Measurements from ENCODE around the gene AFAP1.

AFAP1 gene

DNA sequence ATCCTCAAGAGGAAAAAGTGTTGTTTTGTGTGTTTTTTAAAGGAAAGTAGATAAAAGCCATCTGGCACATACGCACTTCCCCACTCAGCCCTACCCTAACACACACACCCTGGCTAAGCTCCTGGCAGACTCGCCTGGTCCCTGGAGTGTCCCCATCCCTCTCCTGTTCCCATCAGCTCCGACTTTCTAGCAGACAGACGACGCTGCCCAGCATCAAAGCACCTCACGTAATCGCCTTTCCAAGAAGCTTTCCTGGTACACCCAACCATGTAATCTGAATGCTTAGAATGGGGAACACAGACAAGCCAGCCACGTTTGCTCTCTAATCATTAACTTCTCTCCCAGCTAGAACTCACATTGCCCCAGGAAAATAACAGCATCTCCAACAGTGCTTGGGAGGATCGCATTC, 116.2 kb downstream of the AFAP1 start:
- Histone ChIP-seq H3K4me3 (ENCODE audit: low read depth in 1 of 2, low read length in 1 of 2) (no peak overlapping the region), H3K27ac (no peak overlapping the region), H3K36me3 (peaks cover 22% of the 10 kb centered on the region), H3K27me3 (no peaks in the 10 kb centered on the region), H3K9me3 (no peaks in the 10 kb centered on the region), H3K4me1 (ENCODE audit: control insufficient read depth in 1 of 2, insufficient read depth in 1 of 2, low read depth in 1 of 2, low read length in 1 of 2) (peaks cover 6 to 8% of the 10 kb centered on the region in 2 experiments)
- TF ChIP-seq, protein P1, sequence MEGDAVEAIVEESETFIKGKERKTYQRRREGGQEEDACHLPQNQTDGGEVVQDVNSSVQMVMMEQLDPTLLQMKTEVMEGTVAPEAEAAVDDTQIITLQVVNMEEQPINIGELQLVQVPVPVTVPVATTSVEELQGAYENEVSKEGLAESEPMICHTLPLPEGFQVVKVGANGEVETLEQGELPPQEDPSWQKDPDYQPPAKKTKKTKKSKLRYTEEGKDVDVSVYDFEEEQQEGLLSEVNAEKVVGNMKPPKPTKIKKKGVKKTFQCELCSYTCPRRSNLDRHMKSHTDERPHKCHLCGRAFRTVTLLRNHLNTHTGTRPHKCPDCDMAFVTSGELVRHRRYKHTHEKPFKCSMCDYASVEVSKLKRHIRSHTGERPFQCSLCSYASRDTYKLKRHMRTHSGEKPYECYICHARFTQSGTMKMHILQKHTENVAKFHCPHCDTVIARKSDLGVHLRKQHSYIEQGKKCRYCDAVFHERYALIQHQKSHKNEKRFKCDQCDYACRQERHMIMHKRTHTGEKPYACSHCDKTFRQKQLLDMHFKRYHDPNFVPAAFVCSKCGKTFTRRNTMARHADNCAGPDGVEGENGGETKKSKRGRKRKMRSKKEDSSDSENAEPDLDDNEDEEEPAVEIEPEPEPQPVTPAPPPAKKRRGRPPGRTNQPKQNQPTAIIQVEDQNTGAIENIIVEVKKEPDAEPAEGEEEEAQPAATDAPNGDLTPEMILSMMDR (IDR thresholded peaks at IDR 0.05), result no peak

DNA sequence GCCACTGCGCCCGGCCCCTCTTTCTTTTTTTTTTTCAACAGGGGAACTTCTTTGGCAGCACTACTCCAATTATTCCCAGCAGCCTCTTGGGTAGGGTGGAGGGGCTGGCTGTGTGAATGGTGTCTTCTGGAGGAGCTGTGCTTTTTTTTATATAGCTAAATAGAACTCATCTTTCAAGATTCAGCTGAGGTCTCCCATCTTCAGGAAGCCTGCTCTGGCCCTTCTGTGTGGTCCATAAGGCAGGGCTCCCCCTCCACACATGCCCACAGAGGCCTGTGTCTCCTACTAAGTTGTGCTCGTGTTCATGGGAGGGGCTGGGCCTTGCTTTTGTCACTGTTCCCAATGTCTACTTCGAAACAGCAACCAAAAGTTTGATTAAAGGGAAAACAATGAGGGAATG, 116.8 kb downstream of the AFAP1 start:
- Histone ChIP-seq H3K27ac (no peak overlapping the region), H3K4me3 (ENCODE audit: low read depth in 1 of 2, low read length in 1 of 2) (no peak overlapping the region)

DNA sequence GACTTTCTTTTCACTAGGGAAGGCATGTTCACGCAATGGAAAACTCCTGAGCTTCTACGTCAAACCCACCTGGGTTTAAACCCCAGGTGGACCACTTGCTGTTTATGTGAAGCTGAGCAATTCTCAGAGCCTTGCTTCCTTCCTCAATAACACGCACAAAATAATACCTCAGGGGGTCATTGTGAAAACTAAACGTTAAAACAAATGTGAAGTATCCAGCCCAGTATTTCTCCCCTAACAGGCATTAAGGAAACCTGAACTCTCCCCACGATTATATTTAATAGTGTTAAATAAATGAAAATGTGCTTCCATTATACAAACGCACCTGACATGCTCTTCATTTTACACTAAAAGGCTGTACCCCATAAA, 117.5 kb downstream of the AFAP1 start:
- no peak overlapping the region for H3K27ac ChIP-seq
- H3K4me1 ChIP-seq (ENCODE audit: control insufficient read depth in 1 of 2, insufficient read depth in 1 of 2, low read depth in 1 of 2, low read length in 1 of 2), result no peaks in the 10 kb centered on the region
- TF ChIP-seq, protein P1 (IDR thresholded peaks at IDR 0.05), result no peak
- peaks cover 29% of the 10 kb centered on the region for H3K36me3 ChIP-seq
- no peaks in the 10 kb centered on the region for H3K27me3 ChIP-seq
- no peaks in the 10 kb centered on the region for H3K9me3 ChIP-seq
- H3K4me3 ChIP-seq (ENCODE audit: low read depth in 1 of 2, low read length in 1 of 2), result no peak overlapping the region

More for the DNA sequence above, 116.8 kb downstream of the AFAP1 start:
- Histone ChIP-seq H3K4me1 (ENCODE audit: control insufficient read depth in 1 of 2, insufficient read depth in 1 of 2, low read depth in 1 of 2, low read length in 1 of 2) (peaks cover under 1 to 3% of the 10 kb centered on the region in 2 experiments), H3K27me3 (no peaks in the 10 kb centered on the region), H3K36me3 (peaks cover 27% of the 10 kb centered on the region), H3K9me3 (no peaks in the 10 kb centered on the region)
- TF ChIP-seq, protein P1 (IDR thresholded peaks at IDR 0.05), result no peak

DNA sequence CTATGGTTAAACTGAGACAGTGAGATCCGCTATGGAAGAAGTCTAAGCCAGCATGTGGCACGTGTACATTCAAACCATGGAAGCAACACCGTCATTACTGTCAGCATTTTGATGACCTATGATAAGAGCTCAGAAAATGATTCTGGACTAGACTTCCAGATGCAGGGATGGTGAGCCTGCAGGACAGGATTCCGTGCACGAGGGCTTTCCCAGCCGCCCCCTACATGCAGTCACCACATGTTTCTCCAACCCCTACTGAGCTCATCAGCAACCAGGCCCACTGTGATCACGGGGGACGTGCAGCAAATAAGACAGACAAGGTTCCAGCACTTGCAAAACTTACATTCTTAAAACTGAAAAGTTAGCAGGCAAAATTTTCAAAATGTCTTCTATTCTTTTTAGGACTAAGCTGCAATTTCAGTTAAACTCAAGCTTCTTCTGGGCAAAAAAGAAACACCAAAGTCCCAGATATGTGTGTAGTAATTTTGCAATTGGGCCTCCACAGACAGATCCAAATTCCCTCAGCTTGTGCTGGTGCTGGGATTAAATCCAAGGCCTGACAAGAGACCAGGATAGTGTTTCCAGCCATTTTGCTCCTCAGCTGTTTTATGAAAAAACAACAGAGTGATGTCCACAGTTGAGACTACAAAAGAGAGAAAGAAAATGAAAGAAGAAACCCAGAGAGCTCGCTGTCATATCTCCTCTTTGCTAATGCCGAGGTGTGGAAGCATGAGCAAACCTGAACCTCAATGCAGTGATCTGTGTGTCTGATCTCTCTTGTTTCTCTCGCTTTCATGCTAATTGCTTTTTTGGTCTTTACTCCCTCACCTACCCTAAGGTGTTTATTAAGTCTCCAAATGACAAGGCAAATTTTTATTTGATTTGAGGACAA, 118.2 kb downstream of the AFAP1 start:
- Histone ChIP-seq H3K9me3 (no peaks in the 10 kb centered on the region), H3K27ac (no peak overlapping the region), H3K4me3 (ENCODE audit: low read depth in 1 of 2, low read length in 1 of 2) (no peak overlapping the region), H3K36me3 (peaks cover 32% of the 10 kb centered on the region), H3K4me1 (ENCODE audit: control insufficient read depth in 1 of 2, insufficient read depth in 1 of 2, low read depth in 1 of 2, low read length in 1 of 2) (no peaks in the 10 kb centered on the region), H3K27me3 (no peaks in the 10 kb centered on the region)
- TF ChIP-seq, protein P1 (IDR thresholded peaks at IDR 0.05), result no peak

DNA sequence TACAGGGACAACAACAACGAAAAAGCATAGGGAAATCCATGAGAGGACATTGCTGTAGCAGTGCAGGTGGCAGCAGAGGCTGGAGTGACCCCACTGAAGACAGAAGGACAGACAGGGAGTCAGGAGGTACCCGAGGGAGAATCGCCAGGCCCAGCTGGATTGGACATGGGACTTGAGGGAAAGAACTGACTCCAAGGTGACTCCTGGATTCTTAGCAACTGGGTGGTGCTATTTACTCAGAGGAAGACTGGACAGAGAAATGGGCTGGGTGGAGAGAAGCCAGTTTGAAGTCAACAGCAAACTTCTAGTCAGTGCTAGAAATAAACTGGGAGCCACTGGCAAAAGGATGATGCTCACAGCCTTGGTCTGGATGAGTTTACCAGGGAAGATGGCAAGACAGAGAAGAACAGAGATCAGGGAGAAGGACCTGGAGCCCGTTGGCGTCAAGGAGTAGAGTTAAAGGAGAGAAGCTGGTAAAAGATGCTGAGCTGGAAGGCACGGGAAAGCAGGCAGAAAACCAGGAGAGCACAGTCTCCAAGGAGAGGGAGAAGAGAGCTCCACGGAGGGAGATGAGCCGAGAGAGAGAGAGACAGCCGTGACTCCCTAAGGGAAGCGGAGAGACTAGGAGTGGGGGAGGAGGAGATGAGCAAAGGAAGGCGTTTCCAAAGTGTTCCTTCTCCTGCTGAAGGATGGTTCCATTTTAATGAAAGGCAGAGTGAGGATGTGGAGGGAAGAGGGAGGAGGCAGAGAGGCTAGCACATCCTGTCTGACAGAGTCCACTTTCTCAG, 119.4 kb downstream of the AFAP1 start:
- H3K4me1 ChIP-seq (ENCODE audit: control insufficient read depth in 1 of 2, insufficient read depth in 1 of 2, low read depth in 1 of 2, low read length in 1 of 2), result no peaks in the 10 kb centered on the region
- H3K9me3 ChIP-seq, result no peaks in the 10 kb centered on the region
- TF ChIP-seq, protein P1 (IDR thresholded peaks at IDR 0.05), result no peak
- H3K4me3 ChIP-seq (ENCODE audit: low read depth in 1 of 2, low read length in 1 of 2), result no peak overlapping the region
- H3K36me3 ChIP-seq, result peaks cover 41% of the 10 kb centered on the region
- no peaks in the 10 kb centered on the region for H3K27me3 ChIP-seq
- no peak overlapping the region for H3K27ac ChIP-seq
